Measurements from ENCODE around the gene CENPU. TPM values are rescaled to one million over a fixed set of nuclear protein-coding genes. Genes with fewer than 3 reads are reported as not detected.

Gene CENPU
- total RNA-seq, 4 donors from 2014 or later = 1.0 to 3.0 (median 1.8) TPM

DNA sequence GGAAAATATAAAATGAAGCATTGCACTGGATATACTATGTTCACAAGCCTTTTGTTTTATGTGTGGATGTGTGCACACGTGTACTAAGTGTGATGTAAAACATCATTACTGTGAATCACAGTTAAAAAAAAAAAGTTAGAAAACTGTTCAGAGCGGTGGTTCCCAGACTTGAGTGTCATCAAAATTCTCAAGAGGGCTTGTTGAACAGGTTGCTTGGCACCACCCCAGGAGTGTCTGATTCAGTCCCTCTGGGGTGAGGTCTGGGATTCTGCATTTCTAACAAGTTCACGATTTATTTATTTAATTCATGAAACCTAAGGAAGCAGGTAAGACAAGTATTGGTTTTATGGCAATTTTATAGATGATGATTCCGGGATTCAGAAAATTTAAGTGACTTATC is 1.8 kb downstream of the CENPU start:
- Histone ChIP-seq H3K27me3 (no peaks in the 10 kb centered on the region), H3K9me3 (no peaks in the 10 kb centered on the region), H3K4me3 (no peak overlapping the region), H3K4me1 (peaks cover 0 to 33% (median 10%) of the 10 kb centered on the region in 4 donors), H3K27ac (no peak overlapping the region), H3K36me3 (no peaks in the 10 kb centered on the region)
- 63 to 64% methylated on average over 4 of the region's 4 CpGs for WGBS, 2 donors
- no peak for TF ChIP-seq EP300 (IDR thresholded peaks at IDR 0.05)
- TF ChIP-seq, protein P1, sequence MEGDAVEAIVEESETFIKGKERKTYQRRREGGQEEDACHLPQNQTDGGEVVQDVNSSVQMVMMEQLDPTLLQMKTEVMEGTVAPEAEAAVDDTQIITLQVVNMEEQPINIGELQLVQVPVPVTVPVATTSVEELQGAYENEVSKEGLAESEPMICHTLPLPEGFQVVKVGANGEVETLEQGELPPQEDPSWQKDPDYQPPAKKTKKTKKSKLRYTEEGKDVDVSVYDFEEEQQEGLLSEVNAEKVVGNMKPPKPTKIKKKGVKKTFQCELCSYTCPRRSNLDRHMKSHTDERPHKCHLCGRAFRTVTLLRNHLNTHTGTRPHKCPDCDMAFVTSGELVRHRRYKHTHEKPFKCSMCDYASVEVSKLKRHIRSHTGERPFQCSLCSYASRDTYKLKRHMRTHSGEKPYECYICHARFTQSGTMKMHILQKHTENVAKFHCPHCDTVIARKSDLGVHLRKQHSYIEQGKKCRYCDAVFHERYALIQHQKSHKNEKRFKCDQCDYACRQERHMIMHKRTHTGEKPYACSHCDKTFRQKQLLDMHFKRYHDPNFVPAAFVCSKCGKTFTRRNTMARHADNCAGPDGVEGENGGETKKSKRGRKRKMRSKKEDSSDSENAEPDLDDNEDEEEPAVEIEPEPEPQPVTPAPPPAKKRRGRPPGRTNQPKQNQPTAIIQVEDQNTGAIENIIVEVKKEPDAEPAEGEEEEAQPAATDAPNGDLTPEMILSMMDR (IDR thresholded peaks at IDR 0.05) = no peak
- no peak for TF ChIP-seq POLR2A (IDR thresholded peaks at IDR 0.05)
- DNase-seq (ENCODE audit: low spot score in 2 of 2) = no peak

DNA sequence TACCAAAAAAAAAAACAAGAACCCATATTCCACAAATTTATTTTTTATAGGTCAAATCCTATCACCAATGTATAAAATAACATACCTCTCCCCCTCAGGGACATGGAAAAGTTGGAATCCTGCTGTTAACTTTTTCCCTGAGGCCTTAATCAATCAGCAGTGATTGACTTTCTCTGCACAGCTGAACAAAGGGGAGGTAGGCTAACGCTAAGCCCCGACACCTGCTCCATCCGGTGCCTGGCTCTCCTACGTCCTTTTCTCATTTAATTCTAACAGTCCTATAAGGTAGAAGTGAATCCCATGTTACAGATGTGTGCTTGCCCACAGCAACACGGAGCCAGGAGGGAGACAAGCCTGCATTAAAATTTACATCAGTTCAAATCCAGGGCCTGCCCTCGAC is 2.8 kb downstream of the CENPU start:
- Histone ChIP-seq H3K9me3 (no peaks in the 10 kb centered on the region), H3K27me3 (no peaks in the 10 kb centered on the region), H3K36me3 (no peaks in the 10 kb centered on the region), H3K4me1 (peaks cover 0 to 33% (median 10%) of the 10 kb centered on the region in 4 donors), H3K4me3 (no peak overlapping the region), H3K27ac (no peak overlapping the region)
- TF ChIP-seq POLR2A (IDR thresholded peaks at IDR 0.05) = no peak
- no peak for TF ChIP-seq EP300 (IDR thresholded peaks at IDR 0.05)
- TF ChIP-seq, protein P1 (IDR thresholded peaks at IDR 0.05) = no peak
- no peak for DNase-seq (ENCODE audit: low spot score in 2 of 2)
- WGBS, 2 donors = 70 to 76% methylated on average over 6 of the region's 6 CpGs

DNA sequence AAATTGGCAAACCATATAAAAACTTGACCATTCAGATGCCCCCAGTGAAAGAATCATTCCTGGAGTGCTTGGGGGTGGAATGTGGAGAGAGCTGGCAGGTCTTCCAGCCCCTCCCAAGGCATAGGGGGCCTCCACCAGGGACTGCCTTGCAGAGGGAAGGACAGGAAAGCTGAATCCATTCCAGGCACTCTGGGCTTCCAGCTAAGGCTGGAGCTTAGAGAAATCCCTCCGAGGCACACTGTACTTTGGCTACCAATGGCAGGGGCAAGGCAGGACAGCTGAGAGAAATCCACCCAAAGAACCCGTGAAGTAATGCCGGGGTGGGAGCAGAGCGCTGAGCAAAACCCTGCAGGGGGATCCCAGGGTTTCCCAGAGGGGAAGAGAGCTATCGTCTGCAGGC is 4.0 kb downstream of the CENPU start:
- no peak for DNase-seq (ENCODE audit: low spot score in 2 of 2)
- 40 to 53% methylated on average over 5 of the region's 5 CpGs for WGBS, 2 donors
- H3K4me1 ChIP-seq = peaks cover 0 to 33% (median 10%) of the 10 kb centered on the region in 4 donors
- TF ChIP-seq, protein P1 (IDR thresholded peaks at IDR 0.05) = no peak
- TF ChIP-seq POLR2A (IDR thresholded peaks at IDR 0.05) (no peak), EP300 (IDR thresholded peaks at IDR 0.05) (no peak)
- H3K9me3 ChIP-seq = no peaks in the 10 kb centered on the region
- peak overlapping the region in 2 of 4 donors; percentile 75 to 90 for H3K27ac ChIP-seq
- no peaks in the 10 kb centered on the region for H3K36me3 ChIP-seq
- no peaks in the 10 kb centered on the region for H3K27me3 ChIP-seq
- H3K4me3 ChIP-seq = no peak overlapping the region

DNA sequence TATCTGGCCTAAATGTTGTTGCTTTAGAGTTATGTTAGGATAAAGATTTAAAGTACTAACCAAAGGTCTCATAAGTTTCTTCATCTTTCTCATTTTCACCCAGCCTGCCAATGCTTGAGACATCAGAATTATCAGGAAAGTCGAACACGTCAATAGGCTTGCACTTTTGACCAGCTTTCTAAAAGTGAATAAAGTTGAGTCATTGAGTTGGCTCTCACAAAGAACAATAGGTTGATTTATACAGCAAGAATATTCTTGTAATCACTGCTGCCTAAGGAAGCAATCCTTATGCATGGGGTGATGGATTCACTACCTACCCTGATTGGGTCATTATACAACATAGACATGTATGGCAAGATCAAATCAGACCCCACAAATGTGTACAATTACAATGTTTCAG is 5.0 kb downstream of the CENPU start:
- peak in 1 of 2 donors; percentile 36 for TF ChIP-seq EP300 (IDR thresholded peaks at IDR 0.05)
- no peak for TF ChIP-seq POLR2A (IDR thresholded peaks at IDR 0.05)
- no peaks in the 10 kb centered on the region for H3K9me3 ChIP-seq
- no peak for DNase-seq (ENCODE audit: low spot score in 2 of 2)
- WGBS, 2 donors = 50 to 57% methylated on average over 2 of the region's 2 CpGs
- no peaks in the 10 kb centered on the region for H3K27me3 ChIP-seq
- no peaks in the 10 kb centered on the region for H3K36me3 ChIP-seq
- H3K27ac ChIP-seq = peak overlapping the region; percentile 31 to 90 (median 56)
- H3K4me1 ChIP-seq = peaks cover 0 to 28% (median 10%) of the 10 kb centered on the region in 4 donors
- no peak overlapping the region for H3K4me3 ChIP-seq

DNA sequence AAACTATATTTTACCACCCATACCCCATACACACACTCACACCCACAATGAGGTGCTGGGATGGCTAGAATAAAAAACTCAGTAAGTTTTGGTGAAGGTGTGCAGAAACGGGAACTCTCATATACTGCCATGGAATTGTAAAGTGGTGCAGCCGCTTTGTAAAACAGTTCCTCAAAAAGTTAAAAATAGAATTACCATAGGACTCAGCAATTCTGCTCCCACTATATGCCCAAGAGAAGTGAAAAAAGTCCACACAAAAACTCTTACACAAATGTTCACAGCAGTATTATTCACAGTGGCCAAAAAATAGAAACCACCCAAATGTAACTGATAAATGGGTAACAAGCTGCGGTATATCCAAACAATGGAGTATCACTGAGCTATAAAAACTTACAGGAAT is 6.5 kb downstream of the CENPU start:
- Histone ChIP-seq H3K36me3 (no peaks in the 10 kb centered on the region), H3K27ac (peak overlapping the region in 1 of 4 donors; percentile 90), H3K4me3 (no peak overlapping the region), H3K9me3 (no peaks in the 10 kb centered on the region), H3K4me1 (peaks cover 0 to 16% (median 7%) of the 10 kb centered on the region in 4 donors), H3K27me3 (no peaks in the 10 kb centered on the region)
- 91 to 96% methylated on average over 3 of the region's 3 CpGs for WGBS, 2 donors
- TF ChIP-seq EP300 (IDR thresholded peaks at IDR 0.05) (no peak), POLR2A (IDR thresholded peaks at IDR 0.05) (no peak)
- TF ChIP-seq, protein P1 (IDR thresholded peaks at IDR 0.05) = no peak
- DNase-seq (ENCODE audit: low spot score in 2 of 2) = no peak

DNA sequence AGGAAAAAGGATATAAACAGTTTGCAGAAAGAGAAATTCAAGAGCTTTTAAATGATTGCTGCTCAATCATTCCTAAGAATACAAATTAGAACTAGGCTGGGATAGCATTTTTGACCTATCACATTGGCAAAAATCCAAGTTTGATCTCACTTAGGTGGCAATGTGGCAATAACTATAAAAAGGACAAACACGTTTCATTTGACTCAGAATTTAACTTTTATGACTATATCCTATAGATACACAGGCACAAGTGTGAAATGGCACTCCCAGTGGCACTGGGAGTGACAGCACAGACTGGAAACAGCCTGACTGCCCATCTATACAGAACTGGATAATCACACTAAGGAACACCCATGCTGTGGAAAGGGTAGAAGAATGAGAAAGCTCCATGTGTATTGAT is 11.1 kb downstream of the CENPU start:
- 50 to 68% methylated on average over 1 of the region's 1 CpG for WGBS, 2 donors
- no peak for TF ChIP-seq EP300 (IDR thresholded peaks at IDR 0.05)
- TF ChIP-seq, protein P1 (IDR thresholded peaks at IDR 0.05) = no peak
- TF ChIP-seq POLR2A (IDR thresholded peaks at IDR 0.05) = no peak
- Histone ChIP-seq H3K36me3 (peaks cover 0 to 9% (median 0%) of the 10 kb centered on the region in 3 donors), H3K27ac (no peak overlapping the region), H3K4me3 (no peak overlapping the region), H3K4me1 (no peaks in the 10 kb centered on the region), H3K9me3 (peaks cover 0 to 3% (median 0%) of the 10 kb centered on the region in 4 donors), H3K27me3 (no peaks in the 10 kb centered on the region)
- DNase-seq (ENCODE audit: low spot score in 2 of 2) = no peak
